NB4 (cell line): ENCODE results near the gene LSM6.

Experiments used
- DNase-seq: peaks from one replicate; pipeline ENCODE4 v3.0.0; 2010; ENCODE audit warnings: low read depth
- H3K4me3 ChIP-seq: one replicate; pipeline ENCODE4 v1.5.1; 2011; ENCODE audit warnings: mild to moderate bottlenecking, low read depth, low read length, moderate library complexity
- CTCF ChIP-seq: IDR thresholded peaks from one replicate; pipeline ENCODE4 v1.5.1; 2012; ENCODE audit warnings: low read depth, low read length
- MAX ChIP-seq: IDR thresholded peaks from 2 replicates; pipeline ENCODE4 v1.6.1; 2011; ENCODE audit warnings: low read depth, low read length
- MYC ChIP-seq: IDR thresholded peaks from 2 replicates; pipeline ENCODE4 v1.6.1; 2011; ENCODE audit warnings: low read depth, low read length
- POLR2A ChIP-seq: IDR thresholded peaks from 2 replicates; pipeline ENCODE4 v1.6.1; 2011; ENCODE audit warnings: mild to moderate bottlenecking; ENCODE audit not compliant: insufficient read length; ENCODE audit errors: extremely low read depth

LSM6 gene

GRCh38 chr4:146186596-146186995 lies 11.1 kb downstream of the LSM6 start:
- no peak overlapping the region for H3K4me3 ChIP-seq
- TF ChIP-seq MYC (no peak), MAX (no peak), POLR2A (no peak), CTCF (no peak)
- DNase-seq: no peak

GRCh38 chr4:146190456-146190855 lies 14.9 kb downstream of the LSM6 start:
- H3K4me3 ChIP-seq: no peak overlapping the region
- TF ChIP-seq MAX (no peak), MYC (no peak), CTCF (no peak), POLR2A (no peak)
- DNase-seq: no peak

GRCh38 chr4:146191766-146192458 lies 16.4 kb downstream of the LSM6 start:
- H3K4me3 ChIP-seq: no peak overlapping the region
- TF ChIP-seq MYC (no peak), POLR2A (no peak), MAX (no peak), CTCF (no peak)
- DNase-seq: no peak

GRCh38 chr4:146193628-146194027 lies 18.1 kb downstream of the LSM6 start:
- no peak for TF ChIP-seq POLR2A
- no peak for TF ChIP-seq MYC
- TF ChIP-seq MAX: no peak
- no peak for TF ChIP-seq CTCF
- no peak overlapping the region for H3K4me3 ChIP-seq
- DNase-seq: no peak

- no peak for DNase-seq
- H3K4me3 ChIP-seq: no peak overlapping the region
- TF ChIP-seq CTCF: no peak
- TF ChIP-seq MAX: no peak
Observed at GRCh38 chr4:146194212-146194611, 18.7 kb downstream of the LSM6 start.
